Measurements from ENCODE around the gene SRGN.
"Not testable (repeated sequence)": the region's sequence is repeated elsewhere in the genome, so short reads cannot be mapped to it uniquely, and the experiment has no call there.

The SRGN gene

GRCh38 chr10:69123747-69124562, 36.1 kb downstream of the SRGN start, which contains the start of gene VPS26A:
Gene VPS26A, plus strand, starts transcription at chr10:69124178. Its CDS starts 100 bp downstream, at chr10:69124278.
- Histone ChIP-seq H3K36me3 (ENCODE audit: insufficient read depth, low read length) (no peaks in the 10 kb centered on the region), H3K4me1 (ENCODE audit: control insufficient read depth, insufficient read depth, low read length) (peaks cover 10% of the 10 kb centered on the region)

DNA sequence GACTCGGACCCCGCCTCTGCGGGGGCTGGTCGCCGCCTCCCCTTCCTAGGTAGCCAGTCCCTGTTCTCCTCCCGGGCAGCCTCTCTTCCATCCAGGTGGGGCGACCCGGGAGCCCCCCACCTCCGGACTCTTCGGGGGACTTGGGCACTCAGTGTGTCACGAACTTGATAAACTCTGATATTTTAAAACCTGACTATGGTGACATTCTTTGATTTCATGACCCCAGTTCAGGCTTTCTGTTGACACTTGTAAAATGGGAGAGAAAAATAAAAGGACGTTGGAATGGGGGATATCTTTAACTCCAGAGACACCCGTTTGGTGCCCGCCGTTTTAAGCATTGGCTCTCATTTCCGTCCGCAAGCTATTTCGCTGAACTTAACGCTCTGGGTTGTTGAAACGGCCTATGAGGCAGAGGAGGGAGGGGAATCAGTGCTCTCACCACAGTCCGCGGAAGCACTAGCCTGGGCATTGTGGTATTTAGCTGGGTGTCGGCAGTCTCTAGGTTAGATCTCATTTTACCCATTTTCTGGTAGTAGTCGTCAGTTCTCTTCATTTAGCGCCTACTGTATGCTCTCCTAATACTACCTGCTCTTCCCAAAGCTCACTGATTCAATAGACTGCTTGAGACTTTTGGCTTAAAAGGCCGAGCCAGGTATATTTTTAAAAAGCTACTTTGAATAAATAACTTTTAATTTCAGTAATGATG, 36.8 kb downstream of the SRGN start:
- Histone ChIP-seq H3K4me3 (ENCODE audit: low read length) (peak overlapping the region; percentile 91), H3K27me3 (ENCODE audit: control insufficient read depth, insufficient read depth, low read length) (no peaks in the 10 kb centered on the region), H3K9me3 (replicated peaks; ENCODE audit: low read length) (no peaks in the 10 kb centered on the region), H3K9ac (ENCODE audit: low read depth, low read length) (peak overlapping the region; percentile 96), H3K4me1 (ENCODE audit: control insufficient read depth, insufficient read depth, low read length) (peaks cover 13% of the 10 kb centered on the region), H3K4me2 (ENCODE audit: low read length) (peak overlapping the region; percentile 78), H3K36me3 (ENCODE audit: insufficient read depth, low read length) (no peaks in the 10 kb centered on the region)

More at GRCh38 chr10:69123747-69124562, 36.1 kb downstream of the SRGN start, which contains the start of gene VPS26A:
- Histone ChIP-seq H3K27me3 (ENCODE audit: control insufficient read depth, insufficient read depth, low read length) (no peaks in the 10 kb centered on the region), H3K9ac (ENCODE audit: low read depth, low read length) (peak within 1 kb of the TSS; percentile 96), H3K9me3 (replicated peaks; ENCODE audit: low read length) (no peaks in the 10 kb centered on the region), H3K4me3 (ENCODE audit: low read length) (peak within 1 kb of the TSS; percentile 91), H3K4me2 (ENCODE audit: low read length) (peak within 1 kb of the TSS; percentile 95)

GRCh38 chr10:69125554-69125953, 37.7 kb downstream of the SRGN start:
- peak overlapping the region; percentile 78 for H3K4me2 ChIP-seq (ENCODE audit: low read length)
- H3K4me1 ChIP-seq (ENCODE audit: control insufficient read depth, insufficient read depth, low read length) = peaks cover 13% of the 10 kb centered on the region
- H3K36me3 ChIP-seq (ENCODE audit: insufficient read depth, low read length) = no peaks in the 10 kb centered on the region
- peak overlapping the region; percentile 91 for H3K4me3 ChIP-seq (ENCODE audit: low read length)
- no peaks in the 10 kb centered on the region for H3K9me3 ChIP-seq (replicated peaks; ENCODE audit: low read length)
- peak overlapping the region; percentile 96 for H3K9ac ChIP-seq (ENCODE audit: low read depth, low read length)
- no peaks in the 10 kb centered on the region for H3K27me3 ChIP-seq (ENCODE audit: control insufficient read depth, insufficient read depth, low read length)

DNA sequence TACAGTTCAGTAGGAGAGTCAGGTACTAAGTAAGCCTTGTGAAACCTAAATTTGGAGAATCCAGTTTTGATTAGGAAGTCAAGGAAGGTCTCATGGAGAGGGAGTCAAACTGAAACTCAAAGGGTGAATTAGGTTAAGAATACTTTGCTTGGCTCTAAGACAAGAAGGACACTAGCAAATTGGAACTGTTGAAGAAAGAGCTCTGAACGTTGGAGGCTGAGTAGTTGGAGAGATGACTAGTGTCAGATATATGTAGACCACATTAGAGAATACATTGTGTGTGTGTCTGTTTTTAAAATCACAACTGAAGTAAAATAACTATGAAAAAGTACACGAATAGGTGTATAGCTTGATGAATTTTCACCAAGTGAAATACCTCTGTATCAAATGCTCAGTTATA, 42.3 kb downstream of the SRGN start:
- no peak overlapping the region for H3K9ac ChIP-seq (ENCODE audit: low read depth, low read length)
- peaks cover 12% of the 10 kb centered on the region for H3K36me3 ChIP-seq (ENCODE audit: insufficient read depth, low read length)
- no peaks in the 10 kb centered on the region for H3K9me3 ChIP-seq (replicated peaks; ENCODE audit: low read length)
- no peak overlapping the region for H3K4me2 ChIP-seq (ENCODE audit: low read length)
- no peak overlapping the region for H3K4me3 ChIP-seq (ENCODE audit: low read length)
- H3K4me1 ChIP-seq (ENCODE audit: control insufficient read depth, insufficient read depth, low read length) = peaks cover 8% of the 10 kb centered on the region
- no peaks in the 10 kb centered on the region for H3K27me3 ChIP-seq (ENCODE audit: control insufficient read depth, insufficient read depth, low read length)

- peaks cover 17% of the 10 kb centered on the region for H3K36me3 ChIP-seq (ENCODE audit: insufficient read depth, low read length)
- no peak overlapping the region for H3K4me2 ChIP-seq (ENCODE audit: low read length)
- no peaks in the 10 kb centered on the region for H3K27me3 ChIP-seq (ENCODE audit: control insufficient read depth, insufficient read depth, low read length)
- no peaks in the 10 kb centered on the region for H3K4me1 ChIP-seq (ENCODE audit: control insufficient read depth, insufficient read depth, low read length)
- H3K9ac ChIP-seq (ENCODE audit: low read depth, low read length) = no peak overlapping the region
- H3K4me3 ChIP-seq (ENCODE audit: low read length) = no peak overlapping the region
- no peaks in the 10 kb centered on the region for H3K9me3 ChIP-seq (replicated peaks; ENCODE audit: low read length)
These were observed 52.1 kb downstream of the SRGN start for GRCh38 chr10:69139961-69140360.

DNA sequence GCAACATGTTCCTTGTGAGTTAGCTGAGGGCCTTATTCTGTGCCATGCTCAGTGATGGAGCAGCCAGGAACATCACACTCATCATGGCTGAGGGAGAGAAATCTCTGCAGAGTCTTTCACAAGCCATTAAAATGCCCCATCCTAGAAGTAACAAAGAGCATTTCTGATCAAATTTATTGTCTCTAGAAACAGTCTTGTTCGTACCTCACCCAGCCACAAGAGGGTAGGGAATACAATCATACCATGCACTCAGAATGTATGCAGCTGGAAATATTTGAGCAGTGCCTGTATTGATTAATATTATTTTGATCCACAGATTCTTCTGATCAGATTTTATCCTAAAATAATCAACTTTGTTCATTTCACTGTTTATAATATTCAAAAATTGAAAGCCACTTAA, 53.4 kb downstream of the SRGN start:
- no peaks in the 10 kb centered on the region for H3K4me1 ChIP-seq (ENCODE audit: control insufficient read depth, insufficient read depth, low read length)
- no peak overlapping the region for H3K4me3 ChIP-seq (ENCODE audit: low read length)
- no peaks in the 10 kb centered on the region for H3K9me3 ChIP-seq (replicated peaks; ENCODE audit: low read length)
- no peak overlapping the region for H3K4me2 ChIP-seq (ENCODE audit: low read length)
- no peaks in the 10 kb centered on the region for H3K27me3 ChIP-seq (ENCODE audit: control insufficient read depth, insufficient read depth, low read length)
- H3K9ac ChIP-seq (ENCODE audit: low read depth, low read length) = no peak overlapping the region
- H3K36me3 ChIP-seq (ENCODE audit: insufficient read depth, low read length) = peaks cover 7% of the 10 kb centered on the region

GRCh38 chr10:69142074-69142473, 54.2 kb downstream of the SRGN start:
- not testable (repeated sequence) for H3K4me2 ChIP-seq (ENCODE audit: low read length); H3K4me3 ChIP-seq (ENCODE audit: low read length); H3K27me3 ChIP-seq (ENCODE audit: control insufficient read depth, insufficient read depth, low read length); H3K4me1 ChIP-seq (ENCODE audit: control insufficient read depth, insufficient read depth, low read length); H3K9ac ChIP-seq (ENCODE audit: low read depth, low read length); H3K36me3 ChIP-seq (ENCODE audit: insufficient read depth, low read length); H3K9me3 ChIP-seq (replicated peaks; ENCODE audit: low read length)

GRCh38 chr10:69142983-69143382, 55.1 kb downstream of the SRGN start:
- Histone ChIP-seq H3K4me2 (ENCODE audit: low read length) (no peak overlapping the region), H3K4me3 (ENCODE audit: low read length) (no peak overlapping the region), H3K27me3 (ENCODE audit: control insufficient read depth, insufficient read depth, low read length) (no peaks in the 10 kb centered on the region), H3K9ac (ENCODE audit: low read depth, low read length) (no peak overlapping the region), H3K36me3 (ENCODE audit: insufficient read depth, low read length) (no peaks in the 10 kb centered on the region), H3K4me1 (ENCODE audit: control insufficient read depth, insufficient read depth, low read length) (no peaks in the 10 kb centered on the region), H3K9me3 (replicated peaks; ENCODE audit: low read length) (no peaks in the 10 kb centered on the region)

DNA sequence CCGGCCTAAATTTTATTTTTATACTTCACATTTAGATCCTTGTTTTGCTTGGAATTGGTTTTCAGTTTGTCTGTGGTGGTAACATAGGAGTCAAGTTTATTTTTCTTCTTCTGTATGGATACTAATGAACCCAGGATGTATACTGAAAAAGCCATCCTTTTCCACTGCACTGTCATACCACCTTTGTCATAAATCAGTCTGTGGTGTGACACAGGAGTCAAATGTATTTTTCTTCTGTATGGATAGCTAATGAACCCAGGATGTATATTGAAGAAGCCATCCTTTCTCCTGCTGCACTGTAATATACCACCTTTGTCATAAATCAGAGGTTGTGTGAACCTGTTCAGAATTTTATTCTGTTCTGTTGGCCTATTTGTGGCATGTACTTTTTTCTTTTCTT, 57.4 kb downstream of the SRGN start:
- Histone ChIP-seq H3K4me1 (ENCODE audit: control insufficient read depth, insufficient read depth, low read length) (no peaks in the 10 kb centered on the region), H3K9ac (ENCODE audit: low read depth, low read length) (no peak overlapping the region)

DNA sequence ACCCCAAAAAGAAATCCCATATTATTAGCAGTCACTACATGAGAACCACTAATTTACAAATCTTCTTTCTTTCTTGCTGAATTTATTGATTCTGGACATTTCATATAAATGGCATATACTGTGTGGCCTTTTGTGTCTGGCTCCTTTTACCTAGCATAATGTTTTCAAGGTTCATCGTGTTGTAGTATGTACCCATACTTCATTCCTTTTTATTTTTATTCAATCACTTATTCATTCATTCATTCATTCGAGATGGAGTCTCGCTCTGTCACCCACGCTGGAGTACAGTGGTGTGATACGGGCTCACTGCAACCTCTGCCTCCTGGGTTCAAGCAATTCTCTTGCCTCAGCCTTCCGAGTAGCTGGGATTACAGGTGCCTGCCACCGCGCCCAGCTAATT, 58.0 kb downstream of the SRGN start:
- Histone ChIP-seq H3K27me3 (ENCODE audit: control insufficient read depth, insufficient read depth, low read length) (no peaks in the 10 kb centered on the region), H3K9ac (ENCODE audit: low read depth, low read length) (no peak overlapping the region), H3K4me2 (ENCODE audit: low read length) (no peak overlapping the region), H3K36me3 (ENCODE audit: insufficient read depth, low read length) (no peaks in the 10 kb centered on the region), H3K4me3 (ENCODE audit: low read length) (no peak overlapping the region), H3K9me3 (replicated peaks; ENCODE audit: low read length) (no peaks in the 10 kb centered on the region), H3K4me1 (ENCODE audit: control insufficient read depth, insufficient read depth, low read length) (no peaks in the 10 kb centered on the region)

More for the DNA sequence above, 57.4 kb downstream of the SRGN start:
- H3K4me3 ChIP-seq (ENCODE audit: low read length) = no peak overlapping the region
- no peaks in the 10 kb centered on the region for H3K9me3 ChIP-seq (replicated peaks; ENCODE audit: low read length)
- H3K36me3 ChIP-seq (ENCODE audit: insufficient read depth, low read length) = no peaks in the 10 kb centered on the region
- no peaks in the 10 kb centered on the region for H3K27me3 ChIP-seq (ENCODE audit: control insufficient read depth, insufficient read depth, low read length)
- no peak overlapping the region for H3K4me2 ChIP-seq (ENCODE audit: low read length)

DNA sequence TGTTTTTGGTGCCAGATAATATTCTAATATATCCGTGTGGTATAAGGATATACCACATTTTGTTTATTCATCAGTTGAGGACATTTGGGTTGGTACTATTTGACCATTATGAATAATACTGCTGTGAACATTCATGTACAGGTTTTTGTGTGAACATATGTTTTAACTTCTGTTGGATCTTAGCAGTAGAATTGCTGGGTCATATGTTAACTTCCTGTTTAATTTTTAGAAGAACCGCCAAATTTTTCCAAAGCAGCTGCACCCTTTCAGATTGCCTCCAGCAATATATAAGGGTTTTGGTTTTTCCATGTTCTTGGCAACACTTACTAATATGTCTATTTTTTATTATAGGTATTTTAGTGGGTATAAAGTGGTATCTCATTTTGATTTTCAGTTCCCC, 58.9 kb downstream of the SRGN start:
- Histone ChIP-seq H3K4me2 (ENCODE audit: low read length) (no peak overlapping the region), H3K4me1 (ENCODE audit: control insufficient read depth, insufficient read depth, low read length) (no peaks in the 10 kb centered on the region), H3K9ac (ENCODE audit: low read depth, low read length) (no peak overlapping the region), H3K4me3 (ENCODE audit: low read length) (no peak overlapping the region), H3K27me3 (ENCODE audit: control insufficient read depth, insufficient read depth, low read length) (no peaks in the 10 kb centered on the region), H3K9me3 (replicated peaks; ENCODE audit: low read length) (no peaks in the 10 kb centered on the region), H3K36me3 (ENCODE audit: insufficient read depth, low read length) (no peaks in the 10 kb centered on the region)
